Esophagus muscularis mucosa (tissue), 4 donors: ENCODE data around the gene CNN2.

Source experiments
- EP300 ChIP-seq: sonication (generic); formaldehyde crosslinking; IDR thresholded peaks from one replicate; pipeline ENCODE4 v1.6.1; 2017; ENCODE audit warnings: antibody characterized with exemption
- POLR2A ChIP-seq: fragments of 450-650 bp; IDR thresholded peaks from one replicate; pipeline ENCODE4 v1.6.1; 2017; ENCODE audit warnings: antibody characterized with exemption, moderate library complexity, mild to moderate bottlenecking, low read depth
- POLR2AphosphoS5 ChIP-seq, 2 donors: sonication (generic); formaldehyde crosslinking; IDR thresholded peaks; one replicate each; pipeline ENCODE4 v1.6.1; 2017; ENCODE audit warnings: antibody characterized with exemption in 2 of 2
- TF ChIP-seq, protein P1 (sequence below), 3 experiments: fragments of 200-600 bp in 2 of 3; fragments of 450-650 bp in 1 of 3; sonication (generic) in 2 of 3; IDR thresholded peaks; one replicate each; pipeline ENCODE4 v1.5.1; 2017 to 2019; ENCODE audit warnings: antibody characterized with exemption in 3 of 3, mild to moderate bottlenecking in 2 of 3, moderate library complexity in 1 of 3

GRCh38 chr19:1049800-1050199 is 23.4 kb downstream of the CNN2 start:
- TF ChIP-seq, protein P1, sequence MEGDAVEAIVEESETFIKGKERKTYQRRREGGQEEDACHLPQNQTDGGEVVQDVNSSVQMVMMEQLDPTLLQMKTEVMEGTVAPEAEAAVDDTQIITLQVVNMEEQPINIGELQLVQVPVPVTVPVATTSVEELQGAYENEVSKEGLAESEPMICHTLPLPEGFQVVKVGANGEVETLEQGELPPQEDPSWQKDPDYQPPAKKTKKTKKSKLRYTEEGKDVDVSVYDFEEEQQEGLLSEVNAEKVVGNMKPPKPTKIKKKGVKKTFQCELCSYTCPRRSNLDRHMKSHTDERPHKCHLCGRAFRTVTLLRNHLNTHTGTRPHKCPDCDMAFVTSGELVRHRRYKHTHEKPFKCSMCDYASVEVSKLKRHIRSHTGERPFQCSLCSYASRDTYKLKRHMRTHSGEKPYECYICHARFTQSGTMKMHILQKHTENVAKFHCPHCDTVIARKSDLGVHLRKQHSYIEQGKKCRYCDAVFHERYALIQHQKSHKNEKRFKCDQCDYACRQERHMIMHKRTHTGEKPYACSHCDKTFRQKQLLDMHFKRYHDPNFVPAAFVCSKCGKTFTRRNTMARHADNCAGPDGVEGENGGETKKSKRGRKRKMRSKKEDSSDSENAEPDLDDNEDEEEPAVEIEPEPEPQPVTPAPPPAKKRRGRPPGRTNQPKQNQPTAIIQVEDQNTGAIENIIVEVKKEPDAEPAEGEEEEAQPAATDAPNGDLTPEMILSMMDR (IDR thresholded peaks at IDR 0.05) = no peak
- no peak for TF ChIP-seq POLR2AphosphoS5 (IDR thresholded peaks at IDR 0.05)
- no peak for TF ChIP-seq EP300
- TF ChIP-seq POLR2A = no peak
